SHP77 treated with DMSO at 0.1 percent for 48 hours (cell line): ENCODE measurements around the gene ATG9A.

Experiments
- DNase-seq: peaks from one replicate; lab custom pipeline; 2025; lab: John Stamatoyannopoulos, UW

The ATG9A gene

DNA sequence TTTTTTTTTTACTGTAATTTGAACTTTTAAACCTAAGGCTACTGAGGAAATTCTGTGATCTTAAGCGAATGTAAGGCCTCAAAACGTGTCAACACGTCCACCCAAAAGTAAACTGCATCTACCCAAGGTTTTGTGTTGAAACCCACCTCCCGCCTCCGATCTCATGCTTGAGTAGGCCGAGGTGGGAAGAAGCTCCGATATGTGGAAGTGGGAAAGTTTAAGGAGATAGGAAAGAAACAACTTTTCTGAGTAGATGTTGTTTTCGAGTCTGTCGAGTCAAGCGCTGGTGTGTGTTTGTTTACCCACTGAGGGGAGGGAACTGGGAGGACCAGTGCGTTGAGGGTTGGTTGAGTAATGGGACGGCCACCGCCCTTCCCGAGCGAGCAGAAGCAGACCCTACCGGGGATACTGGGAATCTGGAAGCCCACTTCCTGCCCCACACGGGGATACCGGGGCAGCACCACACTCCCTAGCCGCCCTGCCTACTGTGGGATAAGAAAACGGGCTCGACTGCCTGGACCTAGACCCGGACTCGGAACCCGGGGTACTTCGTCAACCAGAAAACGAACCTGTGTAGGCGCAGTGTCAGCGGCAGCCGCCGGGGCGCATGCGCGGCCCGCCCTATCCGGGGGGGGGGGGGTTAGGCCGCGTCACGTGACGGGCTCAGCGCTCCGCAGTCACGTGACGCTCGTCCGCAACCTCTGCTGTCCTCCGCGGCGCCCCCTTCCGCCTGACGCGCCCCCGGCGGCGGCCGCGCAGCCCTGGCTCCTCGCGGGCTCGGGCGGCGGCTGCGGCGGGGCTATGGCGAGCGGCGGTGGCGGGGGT is 51.7 kb downstream of the ATG9A start, which contains the start of gene RETREG2:
TSS of gene RETREG2 (plus strand) at position 724 of the 825 bp plus-strand sequence. CDS start at position 802, 78 bp downstream.
- DNase-seq, result peak; percentile 82

DNA sequence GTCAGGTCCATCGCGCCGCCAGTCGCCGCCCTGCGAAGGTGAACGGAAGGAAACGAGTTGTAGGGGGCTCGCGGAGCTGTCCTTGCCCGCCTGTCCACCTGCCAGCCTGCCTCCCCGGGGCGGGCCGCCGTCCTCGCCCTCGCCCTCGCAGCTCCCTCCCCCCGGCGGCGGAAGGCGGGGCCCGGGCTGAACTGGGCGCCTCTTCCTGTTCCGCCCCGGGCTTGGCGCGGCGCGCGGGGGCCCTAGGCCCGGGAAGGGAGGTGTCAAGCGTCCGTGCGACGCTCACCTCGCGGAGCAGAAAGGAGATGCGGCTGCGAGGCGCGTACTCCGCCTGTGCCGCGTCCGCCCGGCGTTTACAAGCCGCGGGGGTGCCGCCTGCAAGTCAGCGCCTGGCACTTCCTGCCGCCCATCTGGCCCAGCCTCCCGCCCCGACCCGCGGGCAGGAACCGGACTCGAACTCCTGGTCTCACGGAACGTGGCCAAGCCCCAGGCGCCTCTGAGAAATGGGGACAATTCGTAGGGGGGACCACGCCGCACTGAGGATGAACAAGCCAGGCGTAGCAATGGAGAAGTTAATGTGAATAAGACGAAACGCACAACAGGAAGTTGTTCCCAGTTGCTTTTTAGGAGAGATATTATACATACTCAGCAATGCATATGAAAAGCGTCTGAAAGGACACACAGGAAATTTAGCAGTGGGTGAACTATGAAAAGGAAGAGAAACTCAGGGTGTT is 52.5 kb downstream of the ATG9A start, which contains the start of gene CNPPD1:
TSS of gene CNPPD1 (minus strand) at position 108 of the 734 bp plus-strand sequence. CDS start at position 11, 97 bp downstream.
- peak; percentile 65 for DNase-seq

DNA sequence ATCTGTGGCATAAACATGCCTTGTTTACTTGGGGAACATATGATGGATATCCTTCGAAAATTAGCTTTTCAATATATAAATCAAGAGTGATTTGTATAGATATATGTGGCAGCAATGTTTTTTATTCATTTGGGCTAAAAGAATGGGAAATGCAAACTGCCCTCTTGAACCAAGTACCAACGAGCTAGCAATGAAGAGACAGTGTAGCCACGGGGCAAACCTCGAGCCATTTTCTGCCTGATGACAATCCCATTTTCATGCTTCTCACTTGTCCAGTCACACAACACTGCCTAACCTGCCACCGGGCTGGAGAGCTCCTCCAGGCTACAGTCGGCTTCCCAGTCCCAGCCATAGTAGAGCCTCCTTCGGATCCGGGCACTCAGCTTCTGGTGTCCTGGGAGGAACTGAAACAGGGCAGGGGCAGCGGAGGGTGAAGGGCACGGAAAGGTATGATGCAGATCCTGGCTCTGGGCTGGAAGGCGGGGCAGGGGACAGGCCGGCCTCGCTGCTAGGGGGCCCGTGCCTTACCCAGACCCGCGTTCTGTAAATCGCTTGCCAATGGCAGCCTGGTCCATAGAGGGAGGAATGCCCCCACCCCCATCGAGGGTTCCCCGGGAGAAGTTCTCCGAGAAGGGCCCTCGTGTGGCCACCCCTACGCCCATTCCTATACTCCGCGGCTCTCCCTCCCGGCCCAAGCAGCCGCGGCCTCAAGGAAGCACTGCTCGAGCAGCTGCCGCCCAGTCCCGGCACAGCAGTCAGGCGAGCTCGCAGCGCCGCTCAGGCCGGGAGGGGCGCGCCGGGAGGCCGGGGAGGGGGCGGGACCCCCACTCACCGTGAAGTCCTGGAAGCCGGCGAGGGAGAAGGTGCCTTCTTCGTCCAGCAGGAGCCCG is 53.3 kb downstream of the ATG9A start:
- no peak for DNase-seq

DNA sequence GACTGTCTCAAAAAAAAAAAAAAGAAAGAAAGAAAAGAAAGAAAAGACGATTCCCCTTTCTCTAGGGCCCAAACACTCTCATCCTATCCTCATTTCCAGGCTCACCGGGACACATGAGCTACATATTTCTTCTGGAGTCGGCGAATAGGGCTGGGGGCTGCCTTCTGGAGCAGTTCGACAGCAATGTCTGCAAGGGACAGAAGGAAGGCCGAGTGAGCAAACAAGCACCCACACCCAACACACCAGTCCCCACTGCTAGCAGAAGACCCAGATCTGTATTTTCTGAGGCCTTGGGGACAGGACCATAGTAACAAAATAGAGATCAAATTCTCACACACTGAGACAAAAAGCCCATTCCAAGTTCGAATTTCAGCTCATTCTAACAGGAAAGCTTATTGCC is 54.0 kb downstream of the ATG9A start:
- DNase-seq, result no peak

DNA sequence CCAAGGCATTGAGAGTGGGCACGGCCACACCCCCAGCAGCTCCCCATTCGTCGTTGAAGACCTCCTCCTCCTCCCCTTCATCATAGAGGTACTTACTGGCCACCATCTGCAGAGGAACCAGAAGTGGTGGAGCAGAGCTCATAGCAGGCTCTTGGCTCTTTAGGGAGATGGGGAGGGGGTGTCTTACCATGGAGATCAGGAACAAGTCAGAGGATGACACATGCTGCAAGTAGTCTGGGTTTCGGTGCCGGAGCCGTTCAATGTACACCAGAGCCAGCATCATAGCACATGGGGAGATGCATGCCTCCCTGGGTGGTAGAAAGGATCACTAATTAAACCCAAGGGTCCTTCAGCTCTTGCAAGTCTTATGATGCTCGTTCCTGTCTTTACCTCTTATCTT is 54.6 kb downstream of the ATG9A start:
- DNase-seq, result no peak

DNA sequence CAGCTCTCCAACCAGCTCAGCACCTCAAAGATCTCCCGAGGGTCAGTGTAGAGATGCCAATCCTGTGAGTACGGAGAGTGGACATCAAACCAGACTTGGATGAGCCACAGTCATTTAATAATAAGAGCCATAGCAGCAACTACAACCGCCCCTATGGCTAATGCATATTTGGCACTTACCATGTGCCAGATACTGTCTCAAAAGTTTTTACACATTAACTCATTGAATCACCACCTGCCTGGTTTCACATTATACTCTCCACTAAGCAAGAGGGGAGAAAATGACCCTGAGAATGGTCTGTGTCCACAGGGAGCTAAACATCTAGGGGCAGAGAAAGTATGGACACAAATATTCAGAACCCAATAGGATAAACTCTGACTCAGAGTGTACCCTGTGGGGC is 55.3 kb downstream of the ATG9A start:
- no peak for DNase-seq

DNA sequence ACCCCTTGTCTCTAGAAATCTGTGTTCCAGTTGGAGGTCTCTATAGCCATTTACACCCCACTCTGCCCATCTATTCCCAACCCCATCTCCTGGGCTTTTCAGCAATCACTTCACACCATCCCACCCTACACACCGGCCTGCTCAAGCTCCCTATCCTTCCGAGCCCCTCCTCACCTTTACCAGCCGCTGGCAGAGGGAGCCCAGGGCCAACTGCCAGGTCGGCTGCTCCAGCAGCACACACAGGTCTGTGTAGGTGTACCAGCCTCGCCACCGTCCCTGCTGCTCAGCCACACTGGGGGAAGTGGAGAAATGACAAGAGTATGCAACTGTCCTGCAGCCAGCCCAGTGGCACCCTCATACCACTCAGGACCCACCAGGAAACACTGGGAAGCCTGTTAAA is 56.3 kb downstream of the ATG9A start:
- no peak for DNase-seq

DNA sequence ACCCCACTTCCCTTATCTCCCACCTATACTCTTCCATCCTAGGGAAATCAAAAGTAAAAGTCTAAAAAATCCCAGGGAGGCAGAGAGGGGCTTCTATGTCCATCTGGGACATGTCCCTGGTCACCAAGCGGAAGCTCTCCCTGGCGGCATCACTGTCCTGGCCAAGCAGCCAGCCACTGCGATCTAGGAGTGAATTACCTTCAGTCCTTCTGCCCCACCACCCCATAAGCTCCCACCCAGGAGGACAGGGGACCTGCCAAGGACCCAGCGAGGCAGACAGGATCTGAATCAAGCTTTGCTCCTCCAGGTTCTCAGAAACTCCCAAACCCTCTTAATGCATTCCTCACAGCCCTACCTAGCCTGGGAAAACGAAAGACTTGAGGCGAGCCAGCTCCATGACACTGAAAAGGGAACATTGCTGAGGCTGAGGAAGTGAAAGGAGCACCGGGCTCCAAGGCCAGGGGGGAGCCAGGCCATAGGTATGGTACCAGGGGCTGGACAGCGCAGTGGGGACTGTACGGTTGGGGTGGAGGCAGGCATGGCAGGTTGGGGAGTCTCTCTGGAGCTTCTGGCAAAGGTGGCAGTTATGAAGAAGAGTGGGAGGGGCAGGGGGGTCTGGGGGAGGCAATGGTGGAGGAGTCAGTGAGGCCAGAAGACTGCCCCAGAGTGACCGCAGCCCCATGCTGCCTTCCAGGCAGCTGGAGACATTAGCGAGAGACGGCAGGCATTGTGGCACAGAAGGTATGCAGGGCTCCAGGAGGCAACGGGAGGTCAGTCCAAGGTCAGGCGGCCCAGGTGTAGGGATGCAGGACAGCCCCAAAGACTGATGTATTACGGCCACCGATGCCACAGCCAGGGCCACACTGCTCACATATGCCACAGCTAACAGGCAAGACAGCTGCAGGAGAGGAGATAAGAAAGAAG is 56.9 kb downstream of the ATG9A start:
- no peak for DNase-seq

DNA sequence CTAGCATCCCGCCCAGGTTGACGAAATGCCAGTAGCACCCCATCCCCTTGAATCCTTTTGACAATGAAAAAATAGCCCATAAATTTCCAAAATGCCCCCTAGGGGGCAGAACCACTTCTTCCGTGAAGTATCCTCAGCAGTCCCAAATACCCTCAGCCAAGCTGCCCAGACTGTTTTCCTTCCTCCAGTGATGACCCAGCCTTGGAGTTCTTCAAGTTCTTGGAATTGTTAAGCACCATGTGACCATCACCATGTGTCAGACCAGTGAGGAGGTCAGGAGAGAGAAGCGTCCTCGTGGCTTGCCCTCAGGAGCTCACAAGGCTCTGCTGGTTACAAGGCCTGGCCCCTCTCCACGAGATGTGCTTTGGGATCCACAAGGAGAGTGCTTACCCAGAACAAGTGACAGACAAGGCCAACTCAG is 58.2 kb downstream of the ATG9A start:
- peak; percentile 13 for DNase-seq

DNA sequence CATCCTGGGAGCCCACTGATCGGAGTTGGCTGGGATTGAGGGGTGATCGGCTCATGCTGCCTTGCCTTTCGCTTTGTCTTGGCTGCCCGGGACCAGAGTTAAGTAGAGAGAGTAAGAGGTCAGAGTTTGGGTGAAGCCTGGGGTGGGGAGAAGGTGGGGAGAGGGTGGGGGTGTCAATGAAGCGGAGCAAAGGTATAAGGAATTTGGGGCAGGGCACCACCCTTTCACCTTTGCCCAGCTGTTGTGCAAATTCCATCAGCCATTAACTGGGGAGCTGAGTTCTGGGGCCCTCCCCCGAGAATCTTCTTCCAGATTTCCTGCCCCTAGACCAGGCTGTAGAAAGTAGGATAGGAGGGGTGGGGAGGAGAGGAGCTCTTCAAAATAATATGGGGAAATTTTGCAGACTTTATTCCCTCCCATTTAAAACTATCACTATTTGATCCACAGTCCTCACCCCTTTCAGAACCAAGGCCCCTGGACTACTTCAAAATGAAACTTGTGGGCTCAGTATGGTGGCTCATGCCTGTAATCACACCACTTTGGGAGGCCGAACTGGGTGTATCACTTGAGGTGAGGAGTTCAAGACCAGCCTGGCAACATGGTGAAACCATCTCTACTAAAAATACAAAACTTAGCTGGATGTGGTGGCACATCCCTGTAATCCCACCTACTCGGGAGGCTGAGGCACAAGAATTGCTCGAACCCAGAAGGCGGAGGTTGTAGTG is 59.3 kb downstream of the ATG9A start, which contains the start of gene SLC23A3:
TSS of gene SLC23A3 (minus strand) at position 100 of the 725 bp plus-strand sequence. CDS start at position 55, 45 bp downstream.
- no peak for DNase-seq
